Tibial nerve (tissue), 4 donors: Measurements from ENCODE around the gene CENPF.

ENCODE experiments used
- CTCF ChIP-seq, 5 experiments: fragments of 200-600 bp in 3 of 5; fragments of 450-650 bp in 2 of 5; sonication (generic) in 3 of 5; IDR thresholded peaks; one replicate each; pipeline ENCODE4 v1.5.1; 2016 to 2019; ENCODE audit warnings: antibody characterized with exemption in 5 of 5, mild to moderate bottlenecking in 3 of 5, moderate library complexity in 2 of 5
- EP300 ChIP-seq, 2 donors: sonication (generic); formaldehyde crosslinking; IDR thresholded peaks; one replicate each; pipeline ENCODE4 v1.6.1; 2017; ENCODE audit warnings: antibody characterized with exemption in 2 of 2, mild to moderate bottlenecking in 1 of 2
- POLR2A ChIP-seq, 2 donors: fragments of 450-650 bp; IDR thresholded peaks; one replicate each; pipeline ENCODE4 v1.6.1; 2017; ENCODE audit warnings: antibody characterized with exemption in 2 of 2, mild to moderate bottlenecking in 2 of 2, moderate library complexity in 2 of 2

- no peak for TF ChIP-seq EP300 (IDR thresholded peaks at IDR 0.05)
- TF ChIP-seq CTCF (IDR thresholded peaks at IDR 0.05): peak in 2 of 5 experiments; percentile 8 to 48
- no peak for TF ChIP-seq POLR2A (IDR thresholded peaks at IDR 0.05)
These were observed 55.8 kb downstream of the CENPF start for GRCh38 chr1:214658785-214659184.
